HUES6 (cell line): ENCODE data around the gene TMPRSS11F.

Source experiments
- H3K27ac ChIP-seq: 2 replicates; pipeline ENCODE4 v1.7.0; 2013; ENCODE audit warnings: low read depth, mild to moderate bottlenecking, low read length, inconsistent platforms
- H3K27me3 ChIP-seq: 2 replicates; pipeline ENCODE4 v1.6.1; 2013; ENCODE audit warnings: low read length; ENCODE audit not compliant: control insufficient read depth, insufficient read depth
- H3K36me3 ChIP-seq: 2 replicates; pipeline ENCODE4 v1.6.1; 2013; ENCODE audit warnings: low read length; ENCODE audit not compliant: control insufficient read depth, insufficient read depth
- H3K4me1 ChIP-seq: 2 replicates; pipeline ENCODE4 v1.6.1; 2013; ENCODE audit warnings: low read length; ENCODE audit not compliant: control insufficient read depth, insufficient read depth
- H3K4me3 ChIP-seq: 2 replicates; pipeline ENCODE4 v1.5.1; 2013; ENCODE audit warnings: low read depth, low read length
- H3K9ac ChIP-seq: one replicate; pipeline ENCODE4 v1.6.1; 2013; ENCODE audit warnings: mild to moderate bottlenecking, low read length
- H3K9me3 ChIP-seq: 2 replicates; pipeline ENCODE4 v1.6.1; 2013; ENCODE audit warnings: low read depth, low read length; ENCODE audit not compliant: control insufficient read depth, insufficient read depth

TMPRSS11F gene

DNA sequence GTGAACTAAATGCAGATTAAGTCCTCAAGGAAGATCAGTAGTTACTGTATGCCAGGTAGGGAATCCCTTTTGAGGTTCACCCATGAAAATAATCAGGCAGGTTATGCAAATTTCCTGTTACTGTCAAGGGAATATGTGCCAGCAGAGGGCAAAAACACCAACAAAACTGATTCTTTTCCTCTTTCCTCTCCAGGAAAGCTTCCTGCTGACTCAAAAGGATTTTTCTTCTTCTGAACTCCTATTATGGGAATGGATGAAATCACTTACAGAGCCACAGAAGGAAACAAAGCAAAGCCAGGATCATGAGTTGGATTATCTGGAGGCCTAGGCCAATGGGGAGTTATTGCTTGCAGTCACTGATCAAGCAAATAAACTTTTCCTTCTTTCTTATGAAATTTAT lies 49.7 kb downstream of the TMPRSS11F start:
- Histone ChIP-seq H3K9ac (no peak overlapping the region), H3K27ac (no peak overlapping the region), H3K27me3 (no peaks in the 10 kb centered on the region), H3K4me1 (peaks cover 10% of the 10 kb centered on the region), H3K36me3 (no peaks in the 10 kb centered on the region), H3K4me3 (no peak overlapping the region), H3K9me3 (no peaks in the 10 kb centered on the region)

DNA sequence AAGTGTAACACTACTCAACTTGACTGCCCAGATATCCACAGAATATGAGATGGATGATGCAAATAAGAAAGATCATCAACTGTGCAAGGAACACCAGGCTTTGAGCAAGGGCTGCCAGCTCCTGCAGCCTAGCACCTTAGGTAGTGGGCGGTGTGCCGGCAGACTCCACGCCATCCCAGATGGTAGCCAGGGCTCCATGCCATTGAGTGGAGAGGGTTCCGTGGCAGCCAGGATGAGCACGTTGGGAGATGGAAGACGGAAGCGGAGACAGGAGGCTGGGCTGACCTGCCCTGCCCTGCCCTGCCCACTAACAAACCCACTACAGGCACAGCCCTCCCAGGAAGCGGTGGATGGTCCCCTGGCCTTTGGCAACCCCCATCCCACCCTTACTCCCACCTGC lies 51.9 kb downstream of the TMPRSS11F start:
- H3K4me1 ChIP-seq = peaks cover 18% of the 10 kb centered on the region
- no peak overlapping the region for H3K4me3 ChIP-seq
- H3K36me3 ChIP-seq = no peaks in the 10 kb centered on the region
- no peaks in the 10 kb centered on the region for H3K27me3 ChIP-seq
- H3K9ac ChIP-seq = no peak overlapping the region
- H3K9me3 ChIP-seq = no peaks in the 10 kb centered on the region
- H3K27ac ChIP-seq = no peak overlapping the region

DNA sequence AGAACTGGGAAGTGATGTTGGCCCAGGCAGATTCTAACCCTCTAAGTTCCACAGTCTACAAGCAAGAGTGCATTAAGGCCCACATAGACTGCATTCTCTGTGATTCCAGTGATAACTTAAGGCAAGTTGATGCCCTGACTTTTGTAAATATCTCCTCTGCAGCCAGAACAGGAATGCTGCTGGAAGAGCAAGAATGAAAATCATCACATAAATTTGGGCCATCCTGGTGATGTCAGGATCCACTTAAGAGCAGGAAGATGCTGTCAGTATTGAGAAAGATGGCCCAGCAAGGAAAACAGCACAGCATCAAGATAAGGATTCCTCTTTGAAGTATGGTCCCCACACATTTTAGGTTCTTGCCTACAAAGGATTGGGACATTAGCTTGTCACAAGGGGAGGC lies 52.4 kb downstream of the TMPRSS11F start:
- no peak overlapping the region for H3K9ac ChIP-seq
- no peaks in the 10 kb centered on the region for H3K27me3 ChIP-seq
- H3K9me3 ChIP-seq = no peaks in the 10 kb centered on the region
- no peak overlapping the region for H3K4me3 ChIP-seq
- no peaks in the 10 kb centered on the region for H3K36me3 ChIP-seq
- no peak overlapping the region for H3K27ac ChIP-seq
- H3K4me1 ChIP-seq = peaks cover 22% of the 10 kb centered on the region

DNA sequence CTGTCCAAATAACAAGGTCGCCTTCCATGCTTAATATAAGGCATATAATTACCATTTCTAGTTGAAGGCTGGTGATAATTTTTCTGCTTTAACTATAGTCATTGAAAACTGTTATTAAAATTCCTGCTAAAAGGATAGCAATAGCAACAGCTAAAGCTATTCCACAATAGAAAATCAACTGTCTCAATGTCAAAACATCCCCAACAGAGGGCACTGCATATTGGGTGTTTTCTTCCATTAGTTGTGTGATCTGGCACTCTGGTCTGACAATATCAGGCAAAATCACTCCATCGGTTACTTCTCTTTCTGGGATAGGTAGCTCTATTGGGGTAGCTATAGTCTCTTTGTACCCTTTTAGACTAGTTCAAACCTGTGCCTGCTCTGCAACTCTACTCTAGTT lies 53.5 kb downstream of the TMPRSS11F start:
- no peaks in the 10 kb centered on the region for H3K9me3 ChIP-seq
- no peaks in the 10 kb centered on the region for H3K27me3 ChIP-seq
- no peak overlapping the region for H3K27ac ChIP-seq
- peaks cover 22% of the 10 kb centered on the region for H3K4me1 ChIP-seq
- H3K36me3 ChIP-seq = no peaks in the 10 kb centered on the region
- H3K9ac ChIP-seq = no peak overlapping the region
- no peak overlapping the region for H3K4me3 ChIP-seq

DNA sequence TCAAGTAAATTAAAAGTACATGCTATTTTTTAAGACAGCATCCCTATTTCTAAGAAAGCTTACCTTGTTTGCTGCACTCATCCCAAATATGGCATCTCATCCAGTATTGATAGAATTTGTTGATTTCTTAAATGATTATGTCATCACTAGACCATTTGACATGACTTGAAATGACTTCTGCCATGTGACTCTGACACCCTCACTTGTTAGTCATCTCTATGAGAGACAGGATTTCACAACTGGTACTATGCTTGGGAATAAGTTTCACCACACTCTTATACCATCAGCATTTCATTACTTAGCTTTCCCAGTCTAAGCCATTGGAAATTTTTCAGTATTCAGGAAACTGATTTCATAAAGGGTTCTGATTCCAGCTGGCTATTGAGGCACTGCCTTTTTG lies 55.3 kb downstream of the TMPRSS11F start:
- H3K36me3 ChIP-seq = no peaks in the 10 kb centered on the region
- H3K4me3 ChIP-seq = no peak overlapping the region
- H3K27ac ChIP-seq = no peak overlapping the region
- no peaks in the 10 kb centered on the region for H3K27me3 ChIP-seq
- H3K9me3 ChIP-seq = no peaks in the 10 kb centered on the region
- peaks cover 12% of the 10 kb centered on the region for H3K4me1 ChIP-seq
- H3K9ac ChIP-seq = no peak overlapping the region

DNA sequence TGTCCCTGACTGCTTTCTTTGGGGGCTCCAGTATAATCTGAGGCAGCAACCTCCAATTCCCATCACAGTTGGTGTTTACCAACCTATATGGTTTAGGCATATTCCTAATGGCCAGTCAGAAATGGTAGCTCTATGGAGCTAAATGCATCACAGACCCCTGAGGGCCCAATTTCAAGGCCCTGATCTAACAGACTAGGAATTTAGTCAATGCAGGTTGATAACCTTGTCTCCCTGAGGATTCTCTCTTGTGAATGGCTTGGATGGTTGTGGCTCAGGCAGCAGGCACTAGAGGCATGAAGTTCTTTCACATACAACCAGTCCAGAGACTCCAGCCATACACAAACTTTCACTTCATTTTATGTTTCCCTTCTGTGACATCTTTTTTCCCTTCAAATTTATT lies 59.4 kb downstream of the TMPRSS11F start:
- peak overlapping the region; percentile 27; the same call in 1 of the 2 replicates for H3K27ac ChIP-seq
- no peak overlapping the region for H3K9ac ChIP-seq
- H3K36me3 ChIP-seq = no peaks in the 10 kb centered on the region
- H3K27me3 ChIP-seq = no peaks in the 10 kb centered on the region
- no peaks in the 10 kb centered on the region for H3K9me3 ChIP-seq
- H3K4me3 ChIP-seq = no peak overlapping the region
- peaks cover 12% of the 10 kb centered on the region for H3K4me1 ChIP-seq

DNA sequence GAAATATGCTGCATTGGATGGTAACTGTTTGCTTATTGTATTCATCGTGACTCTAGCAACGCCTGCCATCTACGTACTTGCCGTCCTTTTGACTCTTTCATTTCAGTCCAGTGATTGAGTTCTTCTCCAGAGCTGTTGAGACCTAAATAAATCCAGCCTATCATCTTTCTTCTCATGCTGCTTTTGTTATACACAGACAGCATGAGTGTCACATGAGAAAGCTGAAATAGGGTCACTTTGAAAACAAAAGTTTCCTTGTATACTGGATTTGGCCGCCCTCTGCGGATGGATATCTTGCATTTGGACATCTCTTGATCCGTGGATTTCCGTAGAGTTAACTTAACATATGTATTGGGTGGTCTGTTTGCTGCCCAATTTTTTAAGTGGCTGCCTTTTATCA lies 67.2 kb downstream of the TMPRSS11F start:
- H3K27me3 ChIP-seq = no peaks in the 10 kb centered on the region
- H3K4me1 ChIP-seq = no peaks in the 10 kb centered on the region
- no peaks in the 10 kb centered on the region for H3K36me3 ChIP-seq
- H3K27ac ChIP-seq = no peak overlapping the region
- H3K9ac ChIP-seq = no peak overlapping the region
- H3K9me3 ChIP-seq = no peaks in the 10 kb centered on the region
- H3K4me3 ChIP-seq = no peak overlapping the region

DNA sequence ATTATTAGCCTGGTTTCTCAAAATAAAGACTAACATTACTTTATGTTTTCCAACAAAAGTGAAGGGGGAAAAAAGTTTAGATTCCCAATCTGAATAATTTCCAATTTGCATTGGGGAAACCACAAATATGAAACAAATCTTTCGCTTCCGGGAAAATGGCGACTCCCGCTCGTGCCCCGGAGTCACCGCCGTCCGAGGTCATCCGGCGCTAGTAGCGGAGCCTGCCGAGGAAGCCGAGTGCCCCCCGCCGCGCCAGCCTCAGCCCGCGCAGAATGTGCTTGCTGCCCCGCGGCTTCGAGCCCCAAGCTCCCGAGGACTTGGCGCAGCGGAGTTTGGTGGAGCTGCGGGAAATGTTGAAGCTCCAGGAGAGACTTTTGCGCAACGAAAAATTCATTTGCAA lies 91.4 kb downstream of the TMPRSS11F start:
- H3K9me3 ChIP-seq = peaks cover 2% of the 10 kb centered on the region; the same call in 1 of the 2 replicates
- no peak overlapping the region for H3K27ac ChIP-seq
- H3K4me3 ChIP-seq = no peak overlapping the region
- H3K27me3 ChIP-seq = no peaks in the 10 kb centered on the region
- no peaks in the 10 kb centered on the region for H3K36me3 ChIP-seq
- H3K4me1 ChIP-seq = no peaks in the 10 kb centered on the region
- no peak overlapping the region for H3K9ac ChIP-seq

DNA sequence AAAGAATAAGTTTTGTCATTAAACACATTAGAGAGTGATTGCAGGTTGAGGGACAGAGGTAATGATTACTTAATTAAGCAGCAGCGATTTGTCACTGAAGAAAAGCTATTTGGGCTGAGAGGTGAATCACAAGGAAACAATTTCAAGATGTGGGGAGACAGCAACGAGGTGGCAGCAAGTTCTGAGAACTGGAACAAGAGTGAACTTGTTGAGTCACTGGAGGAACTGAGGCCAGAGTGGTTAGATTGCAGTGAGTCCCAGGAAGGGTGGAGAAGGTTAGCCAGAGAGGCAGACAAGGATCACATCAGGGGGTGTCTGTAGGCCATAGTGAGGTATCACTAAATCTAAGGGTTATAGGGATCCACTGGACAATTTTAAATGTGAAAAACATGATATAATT lies 108.5 kb downstream of the TMPRSS11F start:
- H3K9ac ChIP-seq = no peak overlapping the region
- H3K9me3 ChIP-seq = no peaks in the 10 kb centered on the region
- no peak overlapping the region for H3K4me3 ChIP-seq
- no peaks in the 10 kb centered on the region for H3K4me1 ChIP-seq
- H3K27ac ChIP-seq = no peak overlapping the region
- no peaks in the 10 kb centered on the region for H3K36me3 ChIP-seq
- H3K27me3 ChIP-seq = no peaks in the 10 kb centered on the region

DNA sequence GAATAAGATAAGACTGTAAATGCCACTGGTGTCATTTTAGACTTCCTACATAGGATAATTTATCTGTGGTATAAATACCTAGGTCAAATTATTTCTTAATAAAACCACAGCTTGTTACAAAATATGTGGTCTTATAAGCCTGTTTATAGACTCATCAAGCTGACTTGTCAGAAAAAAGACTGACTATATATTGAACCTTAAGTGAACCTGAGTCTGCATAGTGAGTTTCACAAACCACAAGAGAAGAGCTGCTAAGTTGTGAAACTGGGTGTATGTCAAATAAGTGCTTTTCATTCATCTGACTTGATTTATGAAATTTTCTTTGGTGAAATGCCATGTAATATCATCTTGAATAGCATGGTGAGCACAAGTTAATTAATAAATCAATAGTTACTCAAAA lies 118.0 kb downstream of the TMPRSS11F start:
- Histone ChIP-seq H3K27ac (no peak overlapping the region), H3K9me3 (peaks cover 3% of the 10 kb centered on the region; the same call in 1 of the 2 replicates), H3K36me3 (no peaks in the 10 kb centered on the region), H3K27me3 (no peaks in the 10 kb centered on the region), H3K4me1 (no peaks in the 10 kb centered on the region), H3K4me3 (no peak overlapping the region), H3K9ac (no peak overlapping the region)
